ENCODE data around the gene PHETA1. TPM values are rescaled to one million over a fixed set of nuclear protein-coding genes. Genes with fewer than 3 reads are reported as not detected.
"Not testable (repeated sequence)": the region's sequence is repeated elsewhere in the genome, so short reads cannot be mapped to it uniquely, and the experiment has no call there.

Gene PHETA1
- total RNA-seq, 2 donors from 2014 or later, result 8.3 to 10.2 TPM

DNA sequence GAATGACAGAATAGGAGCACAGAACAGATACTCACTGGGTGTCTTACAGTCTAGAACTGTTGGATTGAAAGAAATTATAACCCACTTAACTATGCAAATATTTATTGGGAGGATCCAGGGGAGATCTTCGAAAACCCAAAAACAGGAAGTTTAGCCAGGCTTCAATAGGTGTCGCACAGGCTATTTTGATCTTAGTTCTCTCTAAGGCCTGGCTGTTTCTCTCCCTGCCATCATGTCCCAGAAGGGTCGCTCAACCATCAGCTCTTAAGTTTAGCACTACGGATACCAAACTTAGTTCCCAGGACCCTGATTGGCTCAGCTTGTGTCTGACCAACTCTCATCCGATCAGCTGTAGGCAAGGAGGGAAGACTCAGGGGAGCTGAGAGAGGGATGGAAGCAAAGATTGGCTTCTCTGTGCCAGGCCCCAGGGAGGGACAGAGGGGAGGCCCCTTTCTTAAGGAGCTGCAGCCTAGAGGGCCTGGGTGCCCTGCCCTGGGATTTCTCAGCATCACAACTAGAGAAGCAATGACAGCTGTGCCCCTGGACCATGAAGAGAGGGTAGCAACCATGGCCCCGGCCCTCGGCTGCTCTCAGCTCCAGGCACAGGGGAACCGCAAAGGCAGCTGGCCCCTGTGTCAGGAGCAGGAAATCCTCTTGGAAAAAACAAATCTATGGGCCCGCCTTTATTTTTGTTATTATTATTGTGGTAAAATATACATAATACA is 13.5 kb downstream of the PHETA1 start:
- DNase-seq (ENCODE audit: low spot score), result no peak
- intact Hi-C loops (cut with DNase I), result no loop called here

DNA sequence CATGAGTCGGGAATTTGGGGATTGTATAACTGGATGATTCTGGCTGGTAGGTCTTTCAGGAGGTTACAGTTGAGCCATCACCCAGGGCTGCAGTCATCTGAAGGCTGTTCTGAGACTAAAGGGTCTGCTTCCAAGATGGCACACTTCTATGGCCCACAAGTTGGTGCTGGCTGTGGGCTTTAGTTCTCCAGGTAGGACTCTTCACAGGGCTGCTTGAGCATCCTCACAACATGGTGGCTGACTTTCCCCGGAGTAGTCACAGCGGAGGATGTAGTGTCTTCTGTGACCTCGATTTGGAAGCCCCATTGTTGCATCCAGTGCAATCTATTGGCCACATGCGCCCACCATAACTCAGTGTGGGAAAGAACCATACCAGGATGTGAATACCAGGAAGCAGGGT is 14.4 kb downstream of the PHETA1 start:
- intact Hi-C loops (cut with DNase I), result no loop called here
- DNase-seq (ENCODE audit: low spot score), result no peak

DNA sequence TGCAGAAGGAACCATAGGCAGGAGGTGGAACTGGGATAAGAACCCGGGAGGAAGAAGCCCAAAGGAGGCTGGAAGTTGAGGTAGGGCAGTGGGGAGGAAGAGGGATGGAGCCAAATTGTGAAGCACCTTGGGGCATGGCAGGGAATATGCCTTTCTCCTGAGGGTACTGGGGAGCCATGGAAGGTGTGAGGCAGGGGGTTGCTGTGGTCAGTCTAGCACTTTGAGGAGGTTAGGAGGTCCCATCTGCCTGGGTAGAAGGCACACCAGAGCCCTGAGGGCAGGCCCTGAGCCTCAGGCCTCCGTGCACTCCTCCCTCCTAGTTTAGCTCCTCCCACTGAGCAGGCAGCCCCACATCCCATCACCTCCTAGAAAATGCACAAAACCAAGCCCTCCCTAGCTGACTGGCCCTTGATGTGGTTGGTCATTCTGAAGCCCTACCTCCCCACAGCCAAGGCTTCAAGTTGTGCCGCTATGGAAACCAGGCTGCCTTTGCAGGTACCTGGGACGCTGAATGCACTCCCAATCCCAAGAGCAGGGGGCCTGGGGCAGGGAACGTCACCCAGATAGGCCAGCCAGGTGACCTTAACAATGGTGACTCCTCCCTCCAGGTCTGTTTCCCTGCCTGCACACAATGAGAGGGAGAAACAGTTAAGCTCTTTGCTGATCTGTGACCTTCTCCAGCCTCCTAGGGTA is 15.1 kb downstream of the PHETA1 start:
- intact Hi-C loops (cut with DNase I), result no loop called here
- no peak for DNase-seq (ENCODE audit: low spot score)

DNA sequence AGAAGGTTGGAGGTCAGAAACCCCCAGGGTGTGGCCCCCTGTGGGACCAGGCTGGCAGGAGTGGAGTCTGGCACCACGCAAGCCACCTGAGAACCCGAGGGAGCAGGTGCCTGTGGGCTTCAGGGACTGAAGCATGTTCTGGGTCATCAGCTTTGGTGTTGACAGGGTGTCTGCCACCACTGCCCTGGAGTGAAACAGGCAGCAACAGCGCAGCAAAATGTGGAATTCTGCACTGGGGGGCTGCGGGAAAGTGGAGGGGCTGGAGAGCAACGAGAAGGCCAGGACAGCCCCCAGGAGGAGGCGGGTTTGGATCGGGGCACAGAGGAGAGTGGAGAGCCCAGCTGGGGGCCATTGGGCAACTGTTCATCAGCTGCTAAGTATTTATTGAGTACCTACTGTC is 15.9 kb downstream of the PHETA1 start:
- intact Hi-C loops (cut with DNase I), result no loop called here
- no peak for DNase-seq (ENCODE audit: low spot score)

DNA sequence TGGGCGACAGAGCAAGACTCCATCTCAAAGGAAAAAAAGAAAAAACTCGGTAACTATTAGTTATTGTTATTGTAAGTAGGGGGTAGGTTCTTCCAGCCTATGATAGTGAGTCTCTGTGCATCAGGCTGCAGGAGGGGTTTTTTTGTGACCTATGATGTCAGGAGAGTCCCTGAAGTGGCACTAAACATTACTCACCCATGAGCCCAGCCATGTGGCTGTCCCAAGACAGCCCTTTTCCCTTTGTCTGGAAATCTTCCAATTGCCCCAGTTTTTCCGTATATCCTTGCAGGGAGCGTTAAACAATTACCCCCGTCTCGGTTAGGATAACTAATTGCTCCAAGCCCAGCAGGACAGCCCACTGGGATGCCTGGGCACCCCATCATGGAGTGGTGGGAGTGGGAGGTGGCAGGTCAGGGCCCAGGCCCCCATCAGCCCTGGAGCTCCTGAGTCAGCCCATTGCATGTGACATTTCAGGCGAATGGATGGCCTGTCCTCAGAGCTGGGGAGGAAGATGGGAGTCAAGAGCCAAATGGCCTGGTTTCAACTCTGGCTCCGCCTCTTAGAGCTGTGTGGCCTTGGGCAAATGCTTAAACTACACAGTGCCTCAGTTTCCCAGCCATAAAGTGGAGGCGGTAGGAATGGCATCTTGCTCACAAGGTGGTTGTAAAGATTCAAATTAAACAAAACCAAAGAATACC is 16.4 kb downstream of the PHETA1 start:
- DNase-seq (ENCODE audit: low spot score), result no peak
- intact Hi-C loops (cut with DNase I), result no loop called here

DNA sequence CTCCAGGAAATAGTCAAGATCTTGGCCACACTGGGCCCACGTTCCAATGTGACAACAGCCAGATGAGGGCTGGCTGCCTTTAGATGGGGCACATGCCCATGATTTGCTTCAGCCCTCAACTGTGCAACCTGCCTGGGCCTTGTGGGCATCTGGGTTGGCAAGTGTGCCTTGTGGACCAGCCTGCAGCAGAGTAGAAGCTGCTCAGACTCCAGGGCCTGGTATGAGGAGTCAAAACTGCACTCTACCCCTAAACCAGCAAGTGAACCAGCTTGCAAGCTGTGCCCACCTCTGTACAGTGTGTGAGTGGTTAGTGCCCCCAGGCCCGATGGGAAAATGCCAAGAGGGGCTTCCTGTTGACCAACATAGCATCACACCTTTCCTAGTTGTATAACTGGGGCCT is 17.9 kb downstream of the PHETA1 start:
- intact Hi-C loops (cut with DNase I), result no loop called here
- DNase-seq (ENCODE audit: low spot score), result no peak

DNA sequence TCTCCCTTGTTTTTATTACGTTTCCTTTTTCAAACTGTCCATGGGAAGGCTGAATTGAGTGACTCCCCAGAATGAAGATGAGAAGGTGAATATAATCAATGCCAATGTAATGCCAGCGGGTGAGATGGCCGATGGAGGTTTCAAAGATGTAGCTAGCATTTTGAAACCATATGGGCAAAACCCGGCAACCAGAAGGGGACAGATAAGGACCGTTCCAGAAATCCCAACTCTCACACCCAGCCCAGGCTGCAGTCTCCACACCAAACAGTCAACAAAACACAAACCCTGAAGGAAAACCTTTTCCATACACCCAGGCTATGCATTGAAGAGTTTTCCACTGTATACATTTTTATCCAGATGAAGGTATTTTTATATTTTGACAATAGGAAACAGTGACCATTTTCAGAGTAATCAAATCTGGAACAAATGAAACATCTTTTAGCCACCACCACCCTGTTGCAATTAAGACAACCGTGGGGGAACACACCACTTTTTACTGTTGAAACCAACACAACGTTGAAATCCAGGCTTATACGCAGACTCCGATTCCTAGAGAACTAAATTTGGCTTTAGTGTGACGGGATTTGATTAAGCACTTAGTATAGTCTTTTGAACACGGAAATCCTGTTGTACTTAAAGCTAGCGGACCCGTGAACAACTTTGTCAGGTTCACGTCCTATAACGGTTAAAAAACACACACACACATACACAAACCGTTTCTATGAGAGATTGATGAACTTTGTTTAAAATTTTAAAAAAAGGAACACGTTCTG is 19.0 kb downstream of the PHETA1 start:
- intact Hi-C loops (cut with DNase I), result no loop called here
- DNase-seq (ENCODE audit: low spot score), result no peak

DNA sequence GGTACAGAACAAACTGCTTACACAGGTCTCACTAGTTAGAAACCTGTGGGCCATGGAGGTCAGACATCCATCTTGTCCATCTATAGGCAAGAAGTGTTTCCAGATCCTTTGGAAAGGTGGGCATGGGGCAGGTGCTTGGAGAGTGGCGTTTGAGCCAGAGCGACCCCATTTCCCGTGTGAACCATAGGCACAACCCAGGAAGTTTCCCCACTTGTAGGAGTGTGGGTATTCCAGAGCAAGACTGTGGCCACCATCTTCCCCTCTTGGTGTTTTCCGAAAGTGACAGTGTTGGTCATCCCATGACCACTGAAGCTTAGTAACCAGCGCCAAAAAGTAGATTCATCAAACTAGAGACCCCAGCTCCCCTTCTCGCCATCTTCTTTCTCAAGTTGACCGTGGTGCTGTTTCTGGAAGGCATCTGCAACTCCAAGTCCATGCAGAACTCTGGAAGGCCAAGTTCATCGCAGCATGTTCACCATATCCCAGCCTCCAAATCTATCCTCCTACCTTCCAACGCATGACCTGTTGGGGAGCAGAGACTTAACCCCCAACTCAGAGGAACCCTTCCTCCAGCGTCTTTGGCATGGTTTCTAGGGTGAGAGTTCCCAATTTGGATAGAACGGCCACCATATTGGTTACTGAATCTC is 19.7 kb downstream of the PHETA1 start:
- intact Hi-C loops (cut with DNase I), result no loop called here
- no peak for DNase-seq (ENCODE audit: low spot score)

DNA sequence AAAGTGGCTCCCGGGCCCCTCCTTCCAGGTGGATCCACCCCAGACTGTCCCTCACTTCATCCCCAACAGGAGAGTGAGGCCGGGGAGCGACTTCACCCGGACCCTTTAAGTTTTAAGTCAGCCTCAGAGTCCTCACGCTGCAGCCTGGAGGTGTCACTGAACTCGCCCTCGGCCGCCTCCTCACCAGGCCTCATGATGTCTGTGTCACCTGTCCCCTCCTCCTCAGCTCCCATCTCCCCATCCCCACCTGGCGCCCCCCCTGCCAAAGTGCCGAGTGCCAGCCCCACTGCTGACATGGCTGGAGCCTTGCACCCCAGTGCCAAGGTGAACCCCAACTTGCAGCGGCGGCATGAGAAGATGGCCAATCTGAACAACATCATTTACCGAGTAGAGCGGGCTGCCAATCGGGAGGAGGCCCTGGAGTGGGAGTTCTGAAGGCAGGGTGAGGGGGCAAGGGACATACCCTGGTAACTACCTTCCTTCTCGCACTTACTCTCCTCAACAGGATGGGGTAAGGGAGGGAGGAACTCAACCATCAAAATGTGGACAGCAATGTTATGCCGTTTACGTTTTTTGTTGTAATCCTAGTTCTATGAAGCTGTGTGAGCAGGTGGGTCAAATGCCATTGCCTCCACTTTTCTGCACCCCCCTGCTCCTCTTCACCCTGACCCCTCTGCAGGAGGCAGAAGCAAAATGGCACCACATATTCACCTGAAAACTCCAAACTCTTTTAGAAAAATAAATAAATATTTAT is 20.8 kb downstream of the PHETA1 start:
- intact Hi-C loops (cut with DNase I), result no loop called here
- no peak for DNase-seq (ENCODE audit: low spot score)

DNA sequence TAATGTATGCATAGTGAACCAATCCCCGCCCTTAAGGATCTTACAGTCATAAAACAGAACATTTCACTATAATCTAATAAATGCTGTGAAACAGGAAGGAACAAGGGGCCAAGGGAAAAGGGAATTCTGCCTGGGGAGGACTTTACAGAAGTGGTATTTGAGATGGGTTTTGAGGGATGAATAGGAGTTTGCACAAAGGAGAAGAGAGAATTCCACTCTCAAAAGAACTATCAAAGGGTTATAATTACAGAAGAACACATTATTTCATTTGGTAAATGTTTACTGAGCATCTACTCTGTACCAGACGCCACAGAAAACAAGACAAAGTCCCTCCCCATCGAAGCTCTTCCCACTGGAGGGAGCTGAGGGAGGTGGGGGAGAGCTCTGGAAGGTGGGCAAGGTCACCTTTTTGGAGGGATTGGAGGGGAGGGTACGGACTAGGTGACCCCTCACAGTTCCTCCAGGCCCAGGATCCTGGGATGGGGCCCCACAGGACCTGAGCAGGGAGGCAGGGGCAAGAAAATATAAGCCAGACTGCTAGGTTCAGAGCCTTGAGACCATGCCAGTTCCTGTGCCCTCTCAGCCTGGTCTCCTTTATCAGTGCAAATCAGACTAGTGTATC is 24.5 kb downstream of the PHETA1 start:
- intact Hi-C loops (cut with DNase I), result no loop called here
- no peak for DNase-seq (ENCODE audit: low spot score)

DNA sequence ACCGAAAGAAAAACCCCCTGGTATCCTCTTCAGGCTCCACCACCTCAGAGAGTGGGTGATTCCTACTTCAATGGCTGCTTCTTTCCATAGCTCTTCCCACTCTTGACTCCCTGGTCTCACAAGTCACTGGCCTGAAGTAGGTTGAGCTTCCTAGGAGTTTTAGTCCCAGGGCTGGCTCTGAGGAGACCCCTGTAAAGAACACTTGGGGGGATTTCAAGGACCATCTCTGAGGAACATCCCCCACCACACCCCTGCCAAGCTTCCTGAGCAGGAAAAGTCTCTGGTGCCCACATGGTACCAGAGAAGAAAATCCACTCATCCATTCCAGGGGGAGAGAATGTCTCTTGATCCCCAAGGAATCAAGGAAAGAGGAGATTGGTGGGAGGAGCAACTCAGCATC is 25.7 kb downstream of the PHETA1 start:
- intact Hi-C loops (cut with DNase I), result loop anchor here in 1 of 2 donors (1.0 kb wide), 1 partner anchor 25 kb away; no protein-coding TSS in a partner anchor
- DNase-seq (ENCODE audit: low spot score), result no peak

DNA sequence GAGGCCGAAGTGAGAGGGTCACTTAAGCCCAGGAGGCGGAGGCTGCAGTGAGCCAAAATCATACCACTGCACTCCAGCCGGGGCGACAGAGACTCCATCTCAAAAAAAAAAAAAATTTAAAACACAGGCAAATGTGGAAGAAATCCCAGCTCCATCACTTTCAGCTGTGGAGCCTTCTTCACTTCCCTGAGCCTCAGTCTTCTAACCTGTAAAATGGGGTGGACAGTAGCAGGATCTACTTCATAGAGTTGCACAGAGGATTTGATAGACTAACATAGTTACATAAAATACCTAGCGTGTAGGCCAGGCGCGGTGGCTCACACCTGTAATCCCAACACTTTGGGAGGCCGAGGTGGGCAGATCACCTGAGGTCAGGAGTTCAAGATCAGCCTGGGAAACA is 26.5 kb downstream of the PHETA1 start:
- intact Hi-C loops (cut with DNase I), result no loop called here

DNA sequence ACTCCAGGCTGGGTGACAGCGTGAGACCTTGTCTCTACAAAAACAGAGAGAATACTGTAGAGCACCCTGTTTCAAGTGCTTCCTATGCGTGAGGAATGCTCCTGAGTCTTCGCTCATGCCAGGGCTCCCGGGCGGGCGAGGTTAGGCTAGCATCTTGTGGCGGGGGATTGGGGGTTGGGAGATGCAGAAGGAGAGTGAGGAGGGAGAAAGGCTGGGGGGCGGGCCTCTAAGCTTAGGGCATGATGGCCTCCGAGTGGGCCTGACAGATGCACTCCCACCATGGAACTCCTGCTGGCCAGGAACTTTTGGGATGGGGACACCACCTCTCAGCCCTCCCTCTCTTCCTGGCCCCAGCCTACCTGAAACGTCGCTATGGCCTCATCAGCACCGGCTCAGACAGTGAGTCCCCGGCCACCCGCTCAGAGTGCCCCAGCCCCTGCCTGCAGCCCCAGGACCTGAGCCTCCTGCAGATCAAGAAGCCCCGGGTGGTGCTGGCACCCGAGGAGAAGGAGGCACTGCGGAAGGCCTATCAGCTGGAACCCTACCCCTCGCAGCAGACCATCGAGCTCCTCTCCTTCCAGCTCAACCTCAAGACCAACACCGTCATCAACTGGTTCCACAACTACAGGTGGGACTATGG is 27.3 kb downstream of the PHETA1 start:
- intact Hi-C loops (cut with DNase I), result no loop called here
- DNase-seq (ENCODE audit: low spot score), result no peak

More for the DNA sequence above, 26.5 kb downstream of the PHETA1 start:
- DNase-seq (ENCODE audit: low spot score), result no peak

DNA sequence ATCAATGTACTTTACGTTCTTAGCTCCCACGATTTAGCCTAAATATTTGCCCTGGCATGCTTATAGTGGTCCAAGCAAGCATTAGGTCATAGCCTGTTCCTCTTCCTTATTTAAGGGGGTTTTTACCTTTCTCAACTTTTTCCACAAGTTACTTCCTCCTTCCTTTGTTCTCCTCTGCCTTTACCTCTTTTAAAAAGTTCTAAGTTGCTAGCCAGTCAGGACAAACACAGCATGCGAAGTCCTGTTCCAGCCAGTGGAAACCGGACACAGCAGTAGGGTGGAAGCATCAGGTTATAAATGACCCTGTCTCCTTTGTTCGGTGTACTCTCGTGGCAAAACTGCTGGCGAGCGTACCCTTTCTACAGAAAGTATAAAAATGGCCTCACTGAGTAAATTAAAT is 28.2 kb downstream of the PHETA1 start:
- intact Hi-C loops (cut with DNase I), result not testable (repeated sequence)

DNA sequence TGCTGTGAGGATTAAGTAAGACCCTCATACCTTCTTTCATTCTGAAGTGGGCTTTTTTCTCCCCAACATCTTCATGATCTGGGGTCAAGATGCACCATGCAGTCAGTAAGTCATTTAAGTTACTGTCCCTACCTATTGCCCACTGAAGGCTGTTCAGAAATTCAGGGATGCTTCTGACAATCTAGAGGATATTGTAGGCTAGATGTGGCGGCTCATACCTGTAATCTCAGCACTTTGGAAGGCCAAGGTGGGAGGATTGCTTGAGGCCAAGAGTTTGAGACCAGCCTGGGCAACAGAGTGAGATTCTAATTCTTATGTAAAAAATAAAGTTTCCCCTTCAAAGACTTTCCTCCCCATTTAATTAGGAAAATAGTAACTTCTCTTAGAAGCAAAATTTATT is 28.7 kb downstream of the PHETA1 start:
- intact Hi-C loops (cut with DNase I), result no loop called here
- no peak for DNase-seq (ENCODE audit: low spot score)

More for the DNA sequence above, 28.2 kb downstream of the PHETA1 start:
- DNase-seq (ENCODE audit: low spot score), result not testable (repeated sequence)

DNA sequence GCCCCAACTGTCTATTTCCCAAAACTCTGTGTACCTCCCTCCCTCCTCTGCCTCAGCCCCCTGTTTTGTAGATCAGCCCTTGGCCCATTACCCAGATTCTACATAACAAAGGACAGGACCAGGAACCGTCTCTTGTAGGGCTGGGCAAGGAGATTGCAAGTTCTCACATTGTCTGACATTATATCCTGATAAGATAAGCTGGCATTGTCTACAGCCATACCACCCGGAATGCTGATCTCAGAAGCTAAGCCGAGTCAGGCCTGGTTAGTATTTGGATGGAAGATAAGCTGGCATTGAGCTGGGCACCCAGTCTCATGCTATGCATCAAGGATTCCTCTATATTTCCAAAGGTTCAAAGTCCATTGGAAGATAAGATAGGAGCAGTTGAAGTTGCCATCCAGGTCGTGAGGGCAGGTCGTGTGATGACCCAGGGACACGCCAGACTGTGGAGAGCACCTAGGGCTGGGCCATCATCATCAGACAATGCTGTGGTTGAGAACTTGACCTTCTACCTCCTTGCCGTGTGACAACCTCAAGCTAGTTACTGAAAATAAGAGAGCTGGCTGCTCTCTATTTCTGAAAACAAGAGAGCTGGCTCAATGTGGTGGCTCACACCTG is 29.5 kb downstream of the PHETA1 start:
- intact Hi-C loops (cut with DNase I), result no loop called here
- no peak for DNase-seq (ENCODE audit: low spot score)

DNA sequence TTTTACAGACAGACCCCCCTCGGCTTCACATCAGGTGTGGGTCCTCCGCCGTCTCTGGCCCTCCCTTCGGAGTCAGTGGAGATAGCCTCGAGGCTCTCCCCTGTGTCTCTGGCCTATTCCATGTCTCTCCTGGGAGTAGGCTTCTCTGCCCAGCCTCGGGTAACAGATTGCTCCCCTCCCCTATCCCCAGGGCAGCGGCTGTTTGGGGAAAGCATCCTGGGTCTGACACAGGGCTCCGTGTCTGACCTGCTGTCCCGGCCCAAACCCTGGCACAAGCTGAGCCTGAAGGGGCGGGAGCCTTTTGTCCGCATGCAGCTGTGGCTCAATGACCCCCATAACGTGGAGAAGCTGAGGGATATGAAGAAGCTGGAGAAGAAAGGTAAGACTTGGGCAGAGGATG is 30.8 kb downstream of the PHETA1 start:
- intact Hi-C loops (cut with DNase I), result no loop called here

More for the DNA sequence above, 30.8 kb downstream of the PHETA1 start:
- DNase-seq (ENCODE audit: low spot score), result no peak
